Lower leg skin (tissue), 3 donors: ENCODE measurements around the gene ZFYVE28.

ENCODE experiments used
- POLR2A ChIP-seq, 2 donors: fragments of 450-650 bp; IDR thresholded peaks; one replicate each; pipeline ENCODE4 v1.6.1; 2016 to 2017; ENCODE audit warnings: antibody characterized with exemption in 2 of 2, mild to moderate bottlenecking in 1 of 2, moderate library complexity in 1 of 2
- TF ChIP-seq, protein P1 (sequence below), 3 donors: fragments of 450-650 bp; IDR thresholded peaks; one replicate each; pipeline ENCODE4 v1.5.1; 2016; ENCODE audit warnings: antibody characterized with exemption in 3 of 3, mild to moderate bottlenecking in 3 of 3, moderate library complexity in 2 of 3

DNA sequence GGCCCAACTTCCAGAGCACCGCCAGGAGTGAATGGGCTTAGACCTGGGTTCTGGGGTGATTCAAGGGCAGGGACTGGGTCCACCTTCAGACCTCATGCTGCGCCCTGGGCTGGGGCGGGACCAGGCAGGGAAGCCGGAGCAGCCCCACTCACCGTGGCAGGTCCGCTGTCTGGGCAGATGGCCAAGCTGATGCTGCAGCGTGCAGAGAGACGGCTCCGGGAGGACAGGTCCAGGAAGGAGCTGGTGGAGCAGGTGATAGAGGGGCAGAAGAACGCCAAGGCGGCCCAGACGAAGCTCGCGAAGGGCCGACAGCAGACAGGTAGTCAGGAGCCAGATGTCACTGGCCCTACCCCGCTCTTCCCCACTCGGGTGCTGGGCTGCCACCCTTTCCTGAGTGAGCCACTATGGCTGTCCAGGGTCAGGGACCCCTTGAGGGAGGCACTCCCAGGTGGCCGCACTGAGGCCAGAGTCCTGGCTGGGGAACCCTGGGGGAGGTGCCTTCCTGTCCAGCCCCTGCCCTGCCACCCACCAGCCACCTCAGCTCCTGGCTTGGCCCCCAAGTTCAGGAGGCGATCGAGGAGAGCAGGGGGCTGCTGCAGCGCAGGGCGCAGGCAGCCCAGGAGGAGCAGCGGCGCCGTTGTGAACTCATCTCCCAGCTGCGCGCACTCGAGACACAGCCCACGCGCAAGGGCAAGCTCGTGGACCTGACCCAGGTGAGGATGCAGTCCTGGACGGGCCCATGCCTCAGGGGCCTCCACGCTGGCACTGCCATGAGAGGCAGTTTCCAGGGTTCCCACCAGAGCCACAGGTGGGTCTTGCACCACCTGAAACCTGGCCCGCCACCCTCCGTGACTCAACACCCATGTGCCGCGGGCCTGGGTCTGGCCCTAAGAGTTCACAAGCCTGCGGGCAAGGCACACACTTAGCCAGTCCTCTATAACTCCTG lies 40.4 kb upstream of the ZFYVE28 start:
- TF ChIP-seq, protein P1, sequence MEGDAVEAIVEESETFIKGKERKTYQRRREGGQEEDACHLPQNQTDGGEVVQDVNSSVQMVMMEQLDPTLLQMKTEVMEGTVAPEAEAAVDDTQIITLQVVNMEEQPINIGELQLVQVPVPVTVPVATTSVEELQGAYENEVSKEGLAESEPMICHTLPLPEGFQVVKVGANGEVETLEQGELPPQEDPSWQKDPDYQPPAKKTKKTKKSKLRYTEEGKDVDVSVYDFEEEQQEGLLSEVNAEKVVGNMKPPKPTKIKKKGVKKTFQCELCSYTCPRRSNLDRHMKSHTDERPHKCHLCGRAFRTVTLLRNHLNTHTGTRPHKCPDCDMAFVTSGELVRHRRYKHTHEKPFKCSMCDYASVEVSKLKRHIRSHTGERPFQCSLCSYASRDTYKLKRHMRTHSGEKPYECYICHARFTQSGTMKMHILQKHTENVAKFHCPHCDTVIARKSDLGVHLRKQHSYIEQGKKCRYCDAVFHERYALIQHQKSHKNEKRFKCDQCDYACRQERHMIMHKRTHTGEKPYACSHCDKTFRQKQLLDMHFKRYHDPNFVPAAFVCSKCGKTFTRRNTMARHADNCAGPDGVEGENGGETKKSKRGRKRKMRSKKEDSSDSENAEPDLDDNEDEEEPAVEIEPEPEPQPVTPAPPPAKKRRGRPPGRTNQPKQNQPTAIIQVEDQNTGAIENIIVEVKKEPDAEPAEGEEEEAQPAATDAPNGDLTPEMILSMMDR (IDR thresholded peaks at IDR 0.05) = no peak
- no peak for TF ChIP-seq POLR2A (IDR thresholded peaks at IDR 0.05)
